Measurements from ENCODE around the gene PRSS8. TPM values are rescaled to one million over a fixed set of nuclear protein-coding genes. Genes with fewer than 3 reads are reported as not detected.
"Not testable (repeated sequence)": the region's sequence is repeated elsewhere in the genome, so short reads cannot be mapped to it uniquely, and the experiment has no call there.

The PRSS8 gene
- total and polyA plus RNA-seq, 5 experiments from 2014 or later: not detected

DNA sequence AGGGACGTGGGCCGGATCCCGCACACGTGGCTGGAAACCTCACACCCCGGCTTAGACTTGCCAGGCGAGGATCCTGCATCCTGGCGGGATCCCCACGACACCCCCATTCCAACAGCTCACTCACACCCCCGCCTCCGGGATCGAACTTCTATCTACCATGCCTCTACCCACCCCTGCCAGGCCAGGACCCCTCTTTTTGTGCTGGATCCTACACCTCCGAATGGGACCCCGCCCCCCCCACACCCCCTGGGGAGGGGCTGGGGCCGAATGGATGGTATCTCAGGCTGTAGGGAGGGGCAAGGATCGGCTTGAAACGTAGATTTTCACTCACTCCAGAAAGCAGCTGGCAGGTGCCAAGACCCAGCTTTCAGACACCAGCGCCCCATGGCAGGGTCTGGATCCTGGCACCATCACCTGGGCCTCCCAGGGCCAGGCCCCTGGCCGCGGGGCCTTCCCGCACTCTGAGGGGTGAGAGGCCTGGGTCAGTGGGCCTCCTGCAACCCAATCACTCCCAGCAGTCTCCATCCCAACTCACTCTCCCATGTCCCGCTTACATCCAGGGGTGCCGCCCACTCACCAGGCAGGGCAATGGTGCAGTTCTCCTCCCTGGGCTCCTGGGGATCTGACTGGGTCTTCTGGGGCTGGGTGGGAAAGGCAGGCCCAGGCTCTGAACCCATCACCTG lies 7.6 kb upstream of the PRSS8 start:
- Mint-ChIP-seq H3K4me3 (peak overlapping the region; percentile 61 to 84 (median 74)), H3K9me3 (no peaks in the 10 kb centered on the region), H3K27ac (peak overlapping the region in 8 of 10 donors; percentile 29 to 87 (median 66)), H3K27me3 (peaks cover 0 to 5% (median 0%) of the 10 kb centered on the region in 5 donors), H3K36me3 (no peaks in the 10 kb centered on the region), H3K4me1 (peaks cover 11 to 22% (median 15%) of the 10 kb centered on the region in 4 donors)
- DNase-seq (no peak), ATAC-seq (no peak)
- POLR2A ChIA-PET: interaction anchor here (1.0 to 7.2 kb wide), 29 partner anchors 12 to 726 kb away, joined by 3 to 240 read pairs (median 5); partner anchors contain the start of genes ARMC5, FBRS, FUS and HSD3B7

DNA sequence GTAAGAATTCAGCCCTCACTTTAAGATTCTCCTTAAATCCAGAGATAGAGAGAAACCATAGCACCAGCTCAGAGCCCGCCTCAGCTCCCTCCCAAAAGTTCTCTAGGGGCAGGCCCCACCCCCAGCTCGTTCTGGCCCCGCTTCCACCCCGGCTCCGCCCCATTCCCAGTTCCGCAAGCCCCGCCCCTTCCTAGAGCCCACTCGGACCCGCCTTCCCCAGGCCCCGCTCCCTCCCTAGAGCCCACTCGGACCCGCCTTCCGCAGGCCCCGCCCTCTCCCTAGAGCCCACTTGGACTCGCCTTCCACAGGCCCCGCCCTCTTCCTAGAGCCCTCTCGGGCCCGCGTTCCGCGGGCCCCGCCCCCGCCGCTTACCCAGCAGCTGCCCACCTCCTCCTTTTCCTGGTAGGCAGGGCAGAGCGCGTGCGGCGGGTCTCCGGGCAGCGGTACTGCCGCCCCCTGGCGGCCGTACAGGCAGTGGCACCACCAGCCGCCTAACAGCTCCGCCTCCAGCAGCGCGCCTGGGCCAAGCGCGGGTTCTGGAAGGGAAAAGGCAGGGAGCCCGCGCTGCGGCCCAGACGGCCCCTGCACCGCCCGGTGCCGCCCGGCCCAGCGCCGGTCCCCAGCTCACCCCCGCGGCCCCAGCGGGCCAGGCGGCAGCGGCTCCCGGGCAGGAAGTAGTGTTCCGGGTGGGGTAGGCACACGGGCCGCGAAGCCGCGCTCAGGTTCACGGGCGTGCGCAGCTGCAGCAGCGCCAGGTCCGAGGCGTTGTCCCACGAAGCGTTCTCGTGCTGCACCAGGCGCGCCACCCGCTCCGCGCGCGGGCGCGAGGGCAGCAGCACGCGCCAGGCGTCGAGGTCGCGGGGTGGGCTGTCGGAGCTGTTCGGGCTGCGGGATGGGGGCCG lies 6.8 kb upstream of the PRSS8 start:
- Mint-ChIP-seq H3K27me3 (peaks cover 0 to under 1% (median 0%) of the 10 kb centered on the region in 5 donors), H3K27ac (peak overlapping the region; percentile 8 to 95 (median 90)), H3K9me3 (no peaks in the 10 kb centered on the region), H3K4me3 (peak overlapping the region; percentile 52 to 82 (median 68)), H3K36me3 (no peaks in the 10 kb centered on the region), H3K4me1 (peaks cover 10 to 18% (median 15%) of the 10 kb centered on the region in 4 donors)
- POLR2A ChIA-PET: interaction anchor here (0.5 to 7.2 kb wide), 44 partner anchors 11 to 956 kb away, joined by 3 to 240 read pairs (median 4); partner anchors contain the start of genes ARMC5, FBRS, FUS and HSD3B7
- ATAC-seq: peak; percentile 85 to 87
- peak; percentile 92 to 99 (median 96) for DNase-seq

DNA sequence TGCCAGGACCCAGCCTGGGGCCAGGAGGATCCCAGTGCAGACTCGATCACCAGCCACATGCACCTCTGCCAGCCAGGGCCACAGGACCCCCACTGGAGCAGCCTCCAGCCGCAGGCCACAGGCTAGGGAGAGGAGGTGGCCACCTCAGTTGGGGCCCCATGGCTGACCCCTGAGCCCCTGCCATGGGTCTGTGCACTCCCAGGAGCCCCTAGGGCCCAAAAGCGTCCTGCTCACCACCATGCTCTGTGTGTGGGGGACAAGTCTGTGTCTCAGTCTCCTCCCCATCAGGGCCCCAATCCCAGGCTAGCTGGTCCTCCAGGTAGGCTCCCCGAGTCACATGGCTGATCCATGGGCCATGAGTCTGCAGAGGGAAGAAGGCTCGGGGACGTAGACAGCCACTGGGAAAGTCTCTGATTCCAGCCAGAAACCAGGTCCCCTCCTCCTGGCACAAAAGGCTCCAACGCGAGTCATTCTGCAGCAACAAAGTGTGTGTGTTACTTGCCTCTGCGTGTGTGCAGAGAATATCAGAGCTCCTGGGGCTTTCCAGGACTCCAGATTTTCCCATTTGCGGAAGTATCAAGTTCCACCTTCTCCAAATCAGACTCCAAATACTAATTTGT lies 6.1 kb upstream of the PRSS8 start:
- peak overlapping the region; percentile 39 to 82 (median 68) for H3K4me3 Mint-ChIP-seq
- peaks cover 10 to 18% (median 15%) of the 10 kb centered on the region in 4 donors for H3K4me1 Mint-ChIP-seq
- POLR2A ChIA-PET: interaction anchor here (0.5 to 7.2 kb wide), 41 partner anchors 10 to 956 kb away, joined by 3 to 240 read pairs (median 4); partner anchors contain the start of genes ARMC5, FBRS, FUS and HSD3B7
- H3K9me3 Mint-ChIP-seq: no peaks in the 10 kb centered on the region
- H3K27me3 Mint-ChIP-seq: no peaks in the 10 kb centered on the region
- H3K36me3 Mint-ChIP-seq: no peaks in the 10 kb centered on the region
- H3K27ac Mint-ChIP-seq: peak overlapping the region; percentile 8 to 95 (median 90)
- DNase-seq: no peak
- ATAC-seq: no peak

- H3K27me3 Mint-ChIP-seq, H3K9me3 Mint-ChIP-seq, H3K4me3 Mint-ChIP-seq, H3K36me3 Mint-ChIP-seq, DNase-seq, ATAC-seq: not testable (repeated sequence)
- Mint-ChIP-seq H3K27ac (peak overlapping the region in 4 of 10 donors; percentile 11 to 56 (median 42)), H3K4me1 (peaks cover 10 to 18% (median 15%) of the 10 kb centered on the region in 4 donors)
- POLR2A ChIA-PET: interaction anchor here (1.1 to 7.2 kb wide), 4 partner anchors 14 to 70 kb away, joined by 3 to 240 read pairs (median 41); partner anchors contain the start of genes FUS and KAT8
Measured at GRCh38 chr16:31141071-31141469, 5.5 kb upstream of the PRSS8 start.

DNA sequence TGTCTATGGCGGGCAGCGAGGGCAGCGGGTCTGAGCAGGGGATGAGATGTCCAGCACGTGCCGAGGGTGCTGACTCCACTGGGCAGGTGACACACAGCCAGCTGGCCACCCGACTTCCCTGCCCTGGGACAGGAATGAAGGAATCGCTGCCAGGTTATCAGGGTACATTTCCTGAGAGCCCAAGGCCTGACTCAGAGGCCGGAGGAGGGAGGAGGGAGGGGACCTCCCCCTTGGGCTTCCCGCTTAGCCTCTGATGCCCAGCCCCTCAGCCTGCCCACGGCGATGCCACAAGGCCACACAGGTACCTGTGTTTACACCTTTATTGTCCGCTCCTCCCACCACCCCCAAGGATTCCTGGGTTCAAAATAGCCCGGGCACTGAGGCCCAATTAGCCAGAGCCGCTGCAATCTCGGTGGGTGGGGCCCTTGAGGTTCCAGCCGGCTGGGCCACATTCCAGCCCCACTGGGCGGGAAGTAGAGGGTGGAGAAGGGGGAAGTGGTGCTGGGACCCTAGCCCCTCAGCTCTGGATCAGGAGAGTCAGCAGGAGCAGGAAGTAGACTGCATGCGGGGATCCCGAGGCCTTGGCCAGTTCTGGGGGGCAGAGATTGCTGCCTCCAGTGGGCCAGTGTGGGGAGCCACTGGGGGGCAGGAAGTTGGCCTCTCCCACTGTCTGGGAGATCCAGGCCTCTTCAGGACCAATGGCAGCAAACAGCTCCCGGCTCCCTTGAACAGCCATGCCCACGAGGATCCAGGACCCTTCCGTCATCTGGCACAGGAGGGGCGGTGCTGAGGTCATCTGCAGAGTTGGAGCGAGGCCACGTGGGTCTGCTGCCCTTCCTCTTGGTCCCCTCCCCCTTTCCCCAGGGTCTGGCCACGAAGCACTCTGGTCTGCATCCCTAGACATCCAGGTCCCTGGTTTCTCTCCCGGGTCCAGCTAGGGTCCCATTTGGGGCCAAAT lies 3.4 kb upstream of the PRSS8 start:
- POLR2A ChIA-PET: interaction anchor here (0.6 to 1.6 kb wide), 6 partner anchors 27 to 728 kb away, joined by 4 to 10 read pairs (median 6); no protein-coding TSS in a partner anchor
- Mint-ChIP-seq H3K4me1 (peaks cover 12 to 15% (median 14%) of the 10 kb centered on the region in 4 donors), H3K36me3 (no peaks in the 10 kb centered on the region), H3K27me3 (no peaks in the 10 kb centered on the region), H3K4me3 (no peak overlapping the region), H3K9me3 (no peaks in the 10 kb centered on the region), H3K27ac (no peak overlapping the region)
- ATAC-seq (no peak), DNase-seq (peak in 1 of 10 donors; percentile 10)

GRCh38 chr16:31136822-31137499 lies 1.4 kb upstream of the PRSS8 start:
- H3K4me3 Mint-ChIP-seq, H3K36me3 Mint-ChIP-seq, H3K27me3 Mint-ChIP-seq, ATAC-seq, H3K27ac Mint-ChIP-seq, H3K9me3 Mint-ChIP-seq, DNase-seq: not testable (repeated sequence)
- POLR2A ChIA-PET: interaction anchor here (0.6 to 2.5 kb wide), 3 partner anchors 19 to 140 kb away, joined by 3 to 10 read pairs (median 4); partner anchors contain the start of gene KAT8
- peaks cover 4 to 12% (median 5%) of the 10 kb centered on the region in 4 donors for H3K4me1 Mint-ChIP-seq

DNA sequence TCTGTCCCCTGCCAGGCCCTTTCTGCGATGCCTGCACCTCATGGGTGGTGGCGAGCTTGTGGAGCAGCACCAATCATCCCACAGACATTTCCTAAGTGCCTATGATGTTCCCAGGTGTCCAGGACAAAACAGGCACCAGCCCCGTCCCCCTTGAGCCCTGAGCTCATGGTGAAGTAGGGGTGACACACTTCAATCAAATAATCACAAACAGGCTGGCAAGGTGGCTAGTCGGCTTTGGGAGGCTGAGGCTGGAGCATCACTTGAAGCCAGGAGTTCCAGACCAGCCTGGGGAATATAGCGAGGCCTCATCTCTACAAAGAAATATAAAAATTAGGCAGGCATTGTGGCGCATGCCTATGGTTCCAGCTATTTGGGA lies 748 bp upstream of the PRSS8 start:
- H3K4me1 Mint-ChIP-seq: peaks cover 0 to 10% (median 1%) of the 10 kb centered on the region in 4 donors

GRCh38 chr16:31134625-31135534 lies 647 bp downstream of the PRSS8 start:
- Mint-ChIP-seq H3K4me1 (peaks cover 0 to 8% (median 0%) of the 10 kb centered on the region in 4 donors), H3K27ac (peak overlapping the region in 1 of 10 donors; percentile 84), H3K9me3 (no peaks in the 10 kb centered on the region), H3K36me3 (peaks cover 0 to 26% (median 2%) of the 10 kb centered on the region in 3 donors), H3K27me3 (no peaks in the 10 kb centered on the region), H3K4me3 (no peak overlapping the region)
- DNase-seq: no peak
- POLR2A ChIA-PET: interaction anchor here (0.9 to 2.5 kb wide), 3 partner anchors 16 to 45 kb away, joined by 3 to 10 read pairs (median 5); partner anchors contain the start of genes FUS and KAT8
- ATAC-seq: no peak

More for the DNA sequence above, 748 bp upstream of the PRSS8 start:
- H3K36me3 Mint-ChIP-seq: peaks cover 0 to 15% (median 2%) of the 10 kb centered on the region in 3 donors
- H3K27me3 Mint-ChIP-seq: no peaks in the 10 kb centered on the region
- no peak overlapping the region for H3K4me3 Mint-ChIP-seq
- POLR2A ChIA-PET: interaction anchor here (0.6 to 2.5 kb wide), 3 partner anchors 19 to 139 kb away, joined by 3 to 10 read pairs (median 4); partner anchors contain the start of gene KAT8
- no peak for DNase-seq
- peak overlapping the region in 1 of 10 donors; percentile 70 for H3K27ac Mint-ChIP-seq
- H3K9me3 Mint-ChIP-seq: no peaks in the 10 kb centered on the region
- ATAC-seq: no peak

GRCh38 chr16:31134091-31134571 lies 1.4 kb downstream of the PRSS8 start:
- POLR2A ChIA-PET: interaction anchor here (0.9 to 2.5 kb wide), 3 partner anchors 15 to 46 kb away, joined by 3 to 10 read pairs (median 5); partner anchors contain the start of genes FUS and KAT8
- peaks cover 0 to 31% (median 2%) of the 10 kb centered on the region in 3 donors for H3K36me3 Mint-ChIP-seq

More at GRCh38 chr16:31134091-31134571, 1.4 kb downstream of the PRSS8 start:
- peak overlapping the region in 3 of 10 donors; percentile 28 to 84 (median 61) for H3K27ac Mint-ChIP-seq
- no peaks in the 10 kb centered on the region for H3K9me3 Mint-ChIP-seq
- H3K4me1 Mint-ChIP-seq: peaks cover 0 to 8% (median 0%) of the 10 kb centered on the region in 4 donors
- no peak for ATAC-seq
- DNase-seq: no peak
- H3K27me3 Mint-ChIP-seq: no peaks in the 10 kb centered on the region
- no peak overlapping the region for H3K4me3 Mint-ChIP-seq
